Activated naive CD4-positive, alpha-beta T cell treated with anti-CD3 and anti-CD28 coated beads, Interleukin-2, amount 10 ng/mL, durations not matched to agents 5 hours and 36 hours (primary cell): ENCODE results near the gene GALR2. TPM values are rescaled to one million over a fixed set of nuclear protein-coding genes. Genes with fewer than 3 reads are reported as not detected.

Experiments used
- microRNA-seq: library from miRNA; unstranded; fragments of <30 nt; microRNA quantifications from one replicate; pipeline ENCODE4 v1.2.0, GENCODE V29; 2022; ENCODE audit warnings: borderline microRNAs expressed, borderline replicate concordance
- total RNA-seq, 2 experiments: library from RNA; stranded (reverse); gene quantifications; one replicate each; pipeline ENCODE4 v1.2.3, GENCODE V29; 2021

GALR2 gene
- total RNA-seq: under 1 TPM in 1 of 2 experiments, not detected in 1; 0.15 TPM

GRCh38 chr17:76074390-76075363 lies at the start of gene GALR2:
GALR2 (plus strand) TSS chr17:76074781; CDS start chr17:76074884, 103 bp downstream.

GRCh38 chr17:76027159-76027839 lies 47.3 kb upstream of the GALR2 start, which contains the start of gene EVPL:
EVPL (minus strand) TSS chr17:76027306; CDS start chr17:76027198, 108 bp downstream.

DNA sequence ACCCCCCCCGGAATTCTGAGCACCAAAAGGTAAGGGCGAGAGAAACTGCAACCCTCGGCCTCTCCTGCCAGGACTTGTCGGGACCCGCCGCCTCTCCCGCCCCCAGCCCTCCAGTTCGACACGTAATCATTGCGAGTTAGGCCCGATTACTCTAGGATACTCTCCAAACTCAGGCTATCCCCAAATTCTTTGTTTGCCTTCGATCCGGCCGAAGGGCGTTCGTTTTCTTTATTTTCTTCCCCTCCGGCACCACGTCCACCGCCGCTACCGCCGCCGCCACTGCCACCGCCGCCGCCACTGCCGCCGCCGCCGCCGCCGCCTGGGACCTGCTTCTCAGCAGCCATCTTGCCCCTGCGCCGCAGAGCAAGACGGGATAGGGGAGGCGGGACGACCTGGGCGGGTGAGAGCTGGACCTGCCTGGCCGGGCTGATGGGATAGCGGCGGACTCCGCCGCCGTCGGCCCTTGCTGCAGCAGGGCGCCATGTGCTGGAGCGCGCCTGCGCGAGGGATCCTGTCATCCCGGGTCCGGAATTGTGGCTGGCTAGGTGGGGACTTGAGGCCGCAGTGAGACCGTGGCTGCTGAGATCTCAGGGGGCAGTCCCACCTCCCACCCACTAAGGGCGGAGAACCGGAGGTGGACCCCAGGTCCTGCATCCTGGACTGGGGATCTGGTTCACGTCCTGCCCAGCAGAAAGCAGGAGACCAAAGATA lies 2.3 kb upstream of the GALR2 start, which contains the start of gene SRP68:
SRP68 (minus strand) TSS at position 370 of the 711 bp plus-strand sequence; CDS start at position 344, 26 bp downstream.

DNA sequence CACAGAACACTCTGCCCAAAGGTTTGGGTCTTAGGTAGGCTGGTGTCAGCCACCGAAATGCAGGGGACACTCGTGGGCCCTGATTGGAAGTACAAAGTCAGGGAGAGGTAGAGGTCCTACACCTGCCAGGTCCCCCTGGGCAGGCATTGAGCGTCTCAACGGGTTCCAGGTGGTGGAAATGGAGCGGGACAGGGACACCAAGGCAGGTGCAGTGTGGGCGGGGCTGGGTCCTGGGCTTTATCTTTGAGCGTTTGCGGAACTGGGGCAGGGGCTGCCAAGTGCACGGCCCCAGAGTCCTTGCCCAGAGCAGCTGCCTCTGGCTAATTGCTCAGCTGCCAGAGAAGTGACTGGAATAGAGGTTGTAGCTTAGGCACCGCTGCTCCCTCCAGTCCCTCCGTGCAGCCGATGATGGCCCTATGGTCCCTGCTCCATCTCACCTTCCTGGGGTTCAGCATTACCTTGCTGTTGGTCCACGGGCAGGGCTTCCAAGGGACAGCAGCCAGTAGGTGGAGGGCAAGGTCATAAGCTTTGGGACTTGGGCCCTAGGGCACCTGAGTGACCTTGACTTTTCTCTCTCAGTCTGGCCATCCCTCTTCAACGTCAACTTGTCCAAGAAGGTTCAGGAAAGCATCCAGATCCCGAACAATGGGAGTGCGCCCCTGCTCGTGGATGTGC lies 4.4 kb downstream of the GALR2 start, which contains the start of gene ZACN:
ZACN (plus strand) TSS at position 323 of the 675 bp plus-strand sequence; CDS start at position 406, 83 bp downstream.

GRCh38 chr17:76103274-76104139 lies 28.9 kb downstream of the GALR2 start, which contains the start of gene EXOC7:
EXOC7 (minus strand) TSS chr17:76103787; CDS start chr17:76103692, 95 bp downstream.

Small RNA genes lying within 50 kb of the gene (microRNA-seq; reads per million reads assigned to microRNA genes)
- not detected for gene MIR6868

Other genes with a start within 250 kb of the GALR2 start
- 100 to 1,000 TPM; 170 to 185 TPM for gene UNC13D, start 230.4 kb upstream of the GALR2 start, total RNA-seq
- 10 to 100 TPM; 84.7 to 87.8 TPM for gene WBP2, start 219.4 kb upstream of the GALR2 start, total RNA-seq
- gene TRIM47, start 196.2 kb upstream of the GALR2 start, total RNA-seq: 10 to 100 TPM; 26.7 to 33.0 TPM
- gene TRIM65, start 177.8 kb upstream of the GALR2 start, total RNA-seq: 10 to 100 TPM; 29.1 to 30.9 TPM
- gene MRPL38, start 169.9 kb upstream of the GALR2 start, total RNA-seq: 10 to 100 TPM; 86.9 to 87.8 TPM
- gene FBF1, start 133.7 kb upstream of the GALR2 start, total RNA-seq: 10 to 100 TPM; 15.9 to 20.2 TPM
- 10 to 100 TPM; 23.8 to 26.4 TPM for gene ACOX1, start 95.6 kb upstream of the GALR2 start, total RNA-seq
- 10 to 100 TPM; 18.1 to 20.2 TPM for gene TEN1, start 95.5 kb upstream of the GALR2 start, total RNA-seq
- gene CDK3, start 73.9 kb upstream of the GALR2 start, total RNA-seq: 1 to 10 TPM; 5.5 to 6.9 TPM
- gene EVPL, start 47.5 kb upstream of the GALR2 start, total RNA-seq: under 1 TPM; 0.14 to 0.18 TPM
- gene SRP68, start 2.3 kb upstream of the GALR2 start, total RNA-seq: 10 to 100 TPM; 80.3 to 83.5 TPM
- under 1 TPM; 0.14 to 0.15 TPM for gene ZACN, start 4.4 kb downstream of the GALR2 start, total RNA-seq
- 100 to 1,000 TPM; 131 TPM for gene EXOC7, start 29.0 kb downstream of the GALR2 start, total RNA-seq
- gene FOXJ1, start 66.5 kb downstream of the GALR2 start, total RNA-seq: 1 to 10 TPM; 1.6 to 1.9 TPM
- gene RNF157, start 165.7 kb downstream of the GALR2 start, total RNA-seq: 100 to 1,000 TPM; 117 to 127 TPM
- 100 to 1,000 TPM; 447 to 450 TPM for gene UBALD2, start 190.6 kb downstream of the GALR2 start, total RNA-seq
- gene QRICH2, start 233.5 kb downstream of the GALR2 start, total RNA-seq: 1 to 10 TPM; 2.2 to 2.3 TPM